A673 (cell line): ENCODE data around the gene SH3RF3. TPM values are rescaled to one million over a fixed set of nuclear protein-coding genes. Genes with fewer than 3 reads are reported as not detected.

Source experiments
- BruUV-seq: library from RNA; stranded (reverse); fragments of 400-500 nt; replicated peaks from 2 replicates; lab custom pipeline; 2021; lab: Mats Ljungman, UMichigan
- CTCF ChIA-PET: fragments of 300-600 bp; sonication (Branson Sonifier 250); formaldehyde crosslinking; loops from one replicate; lab custom pipeline; 2022; ENCODE audit warnings: antibody characterized with exemption; lab: Charles Lee
- POLR2A ChIA-PET: fragments of 300-600 bp; sonication (Branson Sonifier 250); formaldehyde crosslinking; loops from one replicate; lab custom pipeline; 2022; ENCODE audit warnings: antibody characterized with exemption; ENCODE audit not compliant: low non-redundant PET; lab: Charles Lee
- DNase-seq: peaks from one replicate; pipeline ENCODE4 v3.0.0-alpha.2; 2015; ENCODE audit warnings: low spot score
- H3K27ac ChIP-seq: fragments of 200-600 bp; sonication (generic); 2 replicates; pipeline ENCODE4 v1.5.1; 2016; ENCODE audit warnings: mixed run types, low read depth, mild to moderate bottlenecking, mixed read lengths, antibody characterized with exemption, low read length; ENCODE audit not compliant: poor library complexity, severe bottlenecking
- H3K27me3 ChIP-seq: fragments of 200-600 bp; sonication (generic); replicated peaks from 2 replicates; pipeline ENCODE4 v1.6.1; 2017; ENCODE audit warnings: mixed run types, low read depth, mild to moderate bottlenecking, mixed read lengths, antibody characterized with exemption, low read length; ENCODE audit not compliant: insufficient read depth, poor library complexity
- H3K36me3 ChIP-seq: fragments of 200-600 bp; sonication (generic); 2 replicates; pipeline ENCODE4 v1.6.1; 2016; ENCODE audit warnings: mixed run types, mild to moderate bottlenecking, mixed read lengths, antibody characterized with exemption, low read length; ENCODE audit not compliant: insufficient read depth, poor library complexity, severe bottlenecking
- H3K4me1 ChIP-seq: fragments of 200-600 bp; sonication (generic); 2 replicates; pipeline ENCODE4 v1.6.1; 2017; ENCODE audit warnings: mixed run types, mild to moderate bottlenecking, mixed read lengths, antibody characterized with exemption, low read length; ENCODE audit not compliant: insufficient read depth, poor library complexity, severe bottlenecking
- H3K4me3 ChIP-seq: fragments of 200-600 bp; sonication (generic); 2 replicates; pipeline ENCODE4 v1.5.1; 2016; ENCODE audit warnings: low read depth, mixed run types, mild to moderate bottlenecking, mixed read lengths, low read length; ENCODE audit not compliant: poor library complexity, severe bottlenecking
- H3K9me3 ChIP-seq: fragments of 200-600 bp; sonication (generic); 2 replicates; pipeline ENCODE4 v1.6.1; 2016; ENCODE audit warnings: mixed run types, low read depth, mild to moderate bottlenecking, mixed read lengths, antibody characterized with exemption, low read length; ENCODE audit not compliant: poor library complexity, severe bottlenecking
- EZH2 ChIP-seq: fragments of 200-600 bp; sonication (generic); IDR thresholded peaks from 2 replicates; pipeline ENCODE4 v1.6.1; 2017; ENCODE audit warnings: borderline replicate concordance, low read depth, mild to moderate bottlenecking, mixed read lengths, antibody characterized with exemption, low read length; ENCODE audit not compliant: poor library complexity, severe bottlenecking
- intact Hi-C: fragments of 100-400 bp; cut with micrococcal nuclease; formaldehyde crosslinking; loops from one replicate; pipeline ENCODE4 v1.10.0; 2022; ENCODE audit not compliant: unreplicated experiment
- total RNA-seq: library from RNA; stranded (reverse); gene quantifications from 2 replicates; pipeline ENCODE4 v1.2.3, GENCODE V29; 2021
- TF ChIP-seq, protein P1 (sequence below): fragments of 300-800, 200-600 bp; sonication (generic); conservative IDR thresholded peaks from 2 replicates; pipeline ENCODE4 v1.5.1; 2017; ENCODE audit warnings: low read depth, mild to moderate bottlenecking, antibody characterized with exemption, low read length, moderate library complexity, mixed read lengths

Gene SH3RF3
- total RNA-seq, 1 experiment from 2014 or later, result 0.15 TPM

DNA sequence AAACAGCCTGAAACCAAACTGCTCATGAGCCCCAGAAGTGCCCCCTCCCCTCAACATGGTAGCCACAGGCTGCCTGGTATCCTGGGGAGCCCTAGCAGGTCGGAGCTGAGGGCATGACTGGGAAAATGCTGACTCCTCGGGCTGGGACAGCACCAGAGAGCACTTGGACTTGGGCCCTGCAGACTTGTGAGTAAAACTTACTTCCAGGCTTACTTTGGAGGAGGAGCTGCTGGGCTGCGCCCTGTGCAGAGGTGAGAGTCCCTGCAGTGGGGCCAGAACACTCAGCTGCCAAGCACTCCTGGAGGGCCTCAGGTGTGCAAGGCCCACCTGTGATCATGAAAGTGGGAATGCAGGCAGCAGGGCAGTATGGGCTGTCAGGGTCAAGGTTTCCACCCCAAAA, 365.3 kb downstream of the SH3RF3 start:
- H3K4me1 ChIP-seq, result no peaks in the 10 kb centered on the region
- DNase-seq, result no peak
- CTCF ChIA-PET, result no interaction called here
- POLR2A ChIA-PET, result no interaction called here
- no peak overlapping the region for H3K27ac ChIP-seq
- no peak for TF ChIP-seq EZH2
- TF ChIP-seq, protein P1, sequence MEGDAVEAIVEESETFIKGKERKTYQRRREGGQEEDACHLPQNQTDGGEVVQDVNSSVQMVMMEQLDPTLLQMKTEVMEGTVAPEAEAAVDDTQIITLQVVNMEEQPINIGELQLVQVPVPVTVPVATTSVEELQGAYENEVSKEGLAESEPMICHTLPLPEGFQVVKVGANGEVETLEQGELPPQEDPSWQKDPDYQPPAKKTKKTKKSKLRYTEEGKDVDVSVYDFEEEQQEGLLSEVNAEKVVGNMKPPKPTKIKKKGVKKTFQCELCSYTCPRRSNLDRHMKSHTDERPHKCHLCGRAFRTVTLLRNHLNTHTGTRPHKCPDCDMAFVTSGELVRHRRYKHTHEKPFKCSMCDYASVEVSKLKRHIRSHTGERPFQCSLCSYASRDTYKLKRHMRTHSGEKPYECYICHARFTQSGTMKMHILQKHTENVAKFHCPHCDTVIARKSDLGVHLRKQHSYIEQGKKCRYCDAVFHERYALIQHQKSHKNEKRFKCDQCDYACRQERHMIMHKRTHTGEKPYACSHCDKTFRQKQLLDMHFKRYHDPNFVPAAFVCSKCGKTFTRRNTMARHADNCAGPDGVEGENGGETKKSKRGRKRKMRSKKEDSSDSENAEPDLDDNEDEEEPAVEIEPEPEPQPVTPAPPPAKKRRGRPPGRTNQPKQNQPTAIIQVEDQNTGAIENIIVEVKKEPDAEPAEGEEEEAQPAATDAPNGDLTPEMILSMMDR, result no peak
- H3K27me3 ChIP-seq, result no peaks in the 10 kb centered on the region
- no peaks in the 10 kb centered on the region for H3K9me3 ChIP-seq
- no peaks in the 10 kb centered on the region for H3K36me3 ChIP-seq
- BruUV-seq, result no TSS peak
- intact Hi-C loops, result no loop called here
- H3K4me3 ChIP-seq, result no peak overlapping the region

DNA sequence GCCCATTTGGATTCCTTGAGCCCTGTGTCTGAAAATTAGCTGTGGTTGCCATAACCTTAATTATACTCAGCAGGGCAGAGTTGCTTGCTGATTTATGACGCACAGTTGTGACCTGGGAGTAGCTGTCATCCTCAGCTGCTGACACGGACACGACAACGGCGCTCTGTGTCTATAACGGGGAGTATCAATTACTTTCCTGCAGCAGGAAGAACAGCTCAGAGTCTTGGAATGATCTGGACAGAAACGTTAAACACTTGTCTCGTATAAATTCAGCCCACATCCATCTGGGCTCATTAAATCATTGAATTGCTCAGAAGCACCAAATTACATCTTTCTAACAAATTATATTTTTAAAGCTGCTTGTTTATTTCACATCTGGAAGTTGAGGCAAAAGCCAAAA, 368.5 kb downstream of the SH3RF3 start:
- Histone ChIP-seq H3K4me3 (no peak overlapping the region), H3K27me3 (no peaks in the 10 kb centered on the region), H3K4me1 (no peaks in the 10 kb centered on the region), H3K27ac (no peak overlapping the region), H3K36me3 (no peaks in the 10 kb centered on the region), H3K9me3 (no peaks in the 10 kb centered on the region)
- intact Hi-C loops, result no loop called here
- TF ChIP-seq, protein P1, result no peak
- TF ChIP-seq EZH2, result no peak
- ChIA-PET CTCF (no interaction called here), POLR2A (no interaction called here)
- no TSS peak for BruUV-seq
- DNase-seq, result peak; percentile 53

DNA sequence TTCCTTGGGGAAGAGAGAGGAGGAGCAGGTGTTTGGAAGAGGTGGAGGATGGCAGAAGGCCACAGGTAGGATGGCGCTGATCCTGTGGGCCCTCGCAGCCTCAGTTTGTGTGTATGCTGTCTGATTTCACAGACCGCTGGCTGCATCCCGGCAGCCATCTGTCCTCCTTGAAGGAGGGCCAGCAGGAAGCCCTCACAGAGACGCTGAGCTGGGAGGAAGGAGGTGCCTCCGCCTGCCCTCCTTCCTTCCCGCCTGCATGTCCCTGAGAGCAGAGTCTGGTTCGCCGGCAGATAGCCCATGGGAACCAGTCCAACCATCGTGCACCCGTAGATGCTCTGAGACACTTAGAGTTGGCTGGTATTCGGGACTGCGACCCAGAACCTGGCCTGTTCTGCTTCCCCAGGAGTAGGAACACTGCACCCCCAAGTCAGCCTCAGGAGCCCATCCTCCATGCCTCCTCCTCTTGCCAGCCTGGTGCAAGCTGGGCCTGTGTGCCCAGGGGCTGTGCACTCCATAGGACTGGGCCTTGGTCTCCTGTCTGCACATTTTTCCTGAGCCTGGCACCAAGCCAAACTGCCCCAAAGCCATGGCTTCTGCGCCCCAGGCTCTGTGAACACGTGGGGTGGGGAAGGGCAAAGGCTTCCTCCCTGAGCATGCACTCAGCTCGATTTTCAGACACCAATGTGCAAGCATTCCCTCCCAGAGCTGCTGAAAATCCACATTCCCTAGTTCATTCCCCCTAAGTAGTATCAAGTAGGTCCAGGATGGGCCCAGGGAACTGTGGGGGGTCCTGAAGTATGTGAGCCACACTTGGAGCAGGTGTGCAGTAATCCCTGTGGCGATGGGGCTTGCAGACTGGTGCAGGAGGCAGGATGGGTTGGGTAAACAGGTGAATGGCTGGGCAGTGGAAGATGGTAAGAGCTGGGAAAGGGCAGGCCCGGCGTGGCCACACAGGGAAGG, 369.2 kb downstream of the SH3RF3 start:
- CTCF ChIA-PET, result no interaction called here
- H3K36me3 ChIP-seq, result no peaks in the 10 kb centered on the region
- H3K4me1 ChIP-seq, result no peaks in the 10 kb centered on the region
- no peaks in the 10 kb centered on the region for H3K27me3 ChIP-seq
- H3K9me3 ChIP-seq, result no peaks in the 10 kb centered on the region
- H3K4me3 ChIP-seq, result no peak overlapping the region
- TF ChIP-seq, protein P1, result no peak
- no peak for TF ChIP-seq EZH2
- intact Hi-C loops, result no loop called here
- DNase-seq, result no peak
- POLR2A ChIA-PET, result no interaction called here
- no peak overlapping the region for H3K27ac ChIP-seq
- BruUV-seq, result no TSS peak
